Panc1 (cell line): ENCODE results near the gene CD1E. TPM values are rescaled to one million over a fixed set of nuclear protein-coding genes. Genes with fewer than 3 reads are reported as not detected.
A peak's percentile ranks its signal among the peaks of the same experiment; 100 is the strongest.

Experiments used
- ATAC-seq: fragments of 200-7000 bp; cut with Tn5 transposase; 2 replicates; pipeline ENCODE4 v1.9.1; 2020; ENCODE audit warnings: mild to moderate bottlenecking, moderate library complexity
- Bru-seq: library from RNA; stranded (reverse); fragments of 400-500 nt; gene quantifications from one replicate; lab custom pipeline; 2021; lab: Mats Ljungman, UMichigan
- BruChase-seq, 2 experiments: library from RNA; stranded (reverse); fragments of 400-500 nt; gene quantifications; one replicate each; lab custom pipeline; 2021; lab: Mats Ljungman, UMichigan
- BruUV-seq: library from RNA; stranded (reverse); fragments of 400-500 nt; replicated peaks from 2 replicates; lab custom pipeline; 2021; lab: Mats Ljungman, UMichigan
- CTCF ChIA-PET: fragments of 300-600 bp; sonication (Branson Sonifier 250); formaldehyde crosslinking; loops from one replicate; lab custom pipeline; 2022; ENCODE audit warnings: antibody characterized with exemption; lab: Charles Lee
- POLR2A ChIA-PET: fragments of 300-600 bp; sonication (Branson Sonifier 250); formaldehyde crosslinking; loops from one replicate; lab custom pipeline; 2022; ENCODE audit warnings: antibody characterized with exemption; lab: Charles Lee
- DNase-seq: peaks from one replicate; pipeline ENCODE4 v3.0.0-alpha.2; 2010; ENCODE audit warnings: low read depth, low spot score
- H3K27ac ChIP-seq: 2 replicates; pipeline ENCODE4 v1.5.1; 2011; ENCODE audit warnings: mild to moderate bottlenecking, low read length, inconsistent platforms
- H3K27me3 ChIP-seq: fragments of 200-500 bp; sonication (Bioruptor generic); 2 replicates; pipeline ENCODE4 v1.6.0; 2014; ENCODE audit warnings: low read length, inconsistent platforms; ENCODE audit not compliant: control insufficient read depth, insufficient read depth
- H3K36me3 ChIP-seq: fragments of 200-500 bp; sonication (Bioruptor generic); 2 replicates; pipeline ENCODE4 v1.5.1; 2014; ENCODE audit warnings: inconsistent platforms, mild to moderate bottlenecking, low read length, moderate library complexity; ENCODE audit not compliant: control insufficient read depth, insufficient read depth
- H3K4me1 ChIP-seq: 2 replicates; pipeline ENCODE4 v1.5.1; 2011; ENCODE audit warnings: inconsistent platforms, mild to moderate bottlenecking, low read length, moderate library complexity; ENCODE audit not compliant: control insufficient read depth, insufficient read depth
- H3K4me3 ChIP-seq, 2 experiments: 2 replicates each; pipeline ENCODE4 v1.5.1; 2011 to 2012; ENCODE audit warnings: low read depth in 2 of 2, low read length in 2 of 2, mild to moderate bottlenecking in 2 of 2, inconsistent platforms in 1 of 2, moderate library complexity in 1 of 2
- H3K9me3 ChIP-seq: fragments of 200-500 bp; sonication (Bioruptor generic); 2 replicates; pipeline ENCODE4 v1.5.1; 2014; ENCODE audit warnings: low read depth, mild to moderate bottlenecking, inconsistent platforms, low read length, moderate library complexity; ENCODE audit not compliant: control insufficient read depth, insufficient read depth
- CTCF ChIP-seq: fragments of 450-650 bp; IDR thresholded peaks from 2 replicates; pipeline ENCODE4 v1.5.1; 2017; ENCODE audit warnings: mild to moderate bottlenecking
- POLR2AphosphoS5 ChIP-seq: IDR thresholded peaks from 2 replicates; pipeline ENCODE4 v1.6.1; 2012; ENCODE audit warnings: mild to moderate bottlenecking, low read depth, low read length, moderate library complexity
- REST ChIP-seq, 2 experiments: IDR thresholded peaks; 2 replicates each; pipeline ENCODE4 v1.6.1; 2011 to 2012; ENCODE audit warnings: low read depth in 2 of 2, control low read depth in 1 of 2, low read length in 1 of 2, mild to moderate bottlenecking in 1 of 2, moderate library complexity in 1 of 2; ENCODE audit not compliant: insufficient read depth in 1 of 2
- SIN3A ChIP-seq: IDR thresholded peaks from 2 replicates; pipeline ENCODE4 v1.6.1; 2012; ENCODE audit warnings: low read depth, mild to moderate bottlenecking, low read length, moderate library complexity, borderline replicate concordance; ENCODE audit not compliant: insufficient read depth
- TCF7L2 ChIP-seq: IDR thresholded peaks from 2 replicates; pipeline ENCODE4 v1.6.1; 2011; ENCODE audit warnings: mild to moderate bottlenecking, low read depth, low read length, inconsistent platforms
- in situ Hi-C: cut with HindIII; loops from 2 replicates; pipeline ENCODE4 v1.10.0; 2016; ENCODE audit warnings: low sequenced_read_pairs, low pct_unique_long_range_greater_than_20kb
- intact Hi-C: fragments of 100-400 bp; cut with micrococcal nuclease; formaldehyde crosslinking; loops from one replicate; pipeline ENCODE4 v1.10.0; 2022; ENCODE audit not compliant: unreplicated experiment
- long read RNA-seq: library from polyadenylated mRNA; unstranded; transcript quantifications from one replicate; pipeline ENCODE4 v2.0.0, GENCODE V29; 2021; ENCODE audit not compliant: unreplicated experiment
- polyA plus RNA-seq: library from polyadenylated mRNA; unstranded; fragments of >200 nt; gene quantifications from one replicate; pipeline ENCODE4 v1.2.1, GENCODE V29; 2012; ENCODE audit warnings: missing spikeins; ENCODE audit not compliant: insufficient read length
- total RNA-seq: library from RNA; stranded (reverse); gene quantifications from one replicate; pipeline ENCODE4 v1.2.1, GENCODE V29; 2021; ENCODE audit not compliant: unreplicated experiment

Gene CD1E
- total RNA-seq (not detected), Bru-seq, nascent RNA (not detected), BruChase-seq, experiment 1, labeled RNA remaining after a 2-hour chase (percentile 13 among the genes with signal in this experiment), BruChase-seq, experiment 2, labeled RNA remaining after a 6-hour chase (not detected)
- not detected for polyA plus RNA-seq
- long read RNA-seq: 0 reads

DNA sequence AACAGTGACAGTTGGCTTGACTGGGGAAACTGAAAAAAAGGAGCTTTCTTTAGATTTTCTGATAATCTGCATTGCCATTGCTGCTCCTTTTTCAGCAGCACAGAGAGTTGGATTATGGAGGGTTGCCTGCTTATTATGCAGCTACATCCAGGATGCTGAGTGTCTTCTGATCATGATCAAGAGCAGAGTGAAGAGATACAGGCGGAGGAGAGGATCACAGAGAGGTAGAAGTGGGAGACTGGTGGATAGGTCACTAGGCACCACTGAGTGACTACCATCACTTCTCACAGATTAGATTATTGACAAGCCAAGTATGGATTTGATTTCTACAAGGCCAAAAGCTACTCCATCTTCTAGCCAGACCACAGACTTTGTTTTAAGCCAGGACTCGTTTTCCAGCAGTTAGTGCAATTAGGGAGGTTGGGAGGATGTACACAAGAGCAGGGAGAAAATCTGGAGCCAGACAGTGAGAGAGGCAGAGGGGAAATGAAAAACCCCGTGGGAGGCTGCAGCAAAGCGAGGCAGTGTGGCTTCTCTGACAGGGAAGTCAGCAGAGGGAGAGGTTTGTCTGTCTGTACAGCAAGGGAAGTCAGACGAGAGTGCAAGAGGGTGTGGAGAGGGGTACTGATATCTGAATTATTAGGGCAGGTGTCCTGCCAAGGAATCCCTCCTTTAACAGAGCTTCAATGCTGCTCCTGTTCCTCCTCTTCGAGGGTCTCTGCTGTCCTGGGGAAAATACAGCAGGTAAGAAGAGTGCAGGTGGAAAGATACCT lies at the start of gene CD1E:
Gene CD1E (plus strand): TSS at position 592 of the 773 bp plus-strand sequence. CDS start 95 bp downstream, at position 687.
- Histone ChIP-seq H3K9me3 (no peaks in the 10 kb centered on the region), H3K27ac (no peak within 1 kb of the TSS), H3K36me3 (no peaks in the 10 kb centered on the region), H3K4me1 (no peaks in the 10 kb centered on the region), H3K4me3 (no peak within 1 kb of the TSS), H3K27me3 (no peaks in the 10 kb centered on the region)
- ChIA-PET POLR2A (no interaction called here), CTCF (no interaction called here)
- intact Hi-C loops (no loop called here), in situ Hi-C loops (no loop called here)
- DNase-seq: no peak
- ATAC-seq: no peak
- no TSS peak for BruUV-seq
- no peak for TF ChIP-seq TCF7L2
- TF ChIP-seq POLR2AphosphoS5: no peak
- TF ChIP-seq CTCF: no peak
- no peak for TF ChIP-seq SIN3A
- TF ChIP-seq REST (IDR thresholded peaks at IDR 0.05; ENCODE audit: insufficient read depth in 1 of 2, low read depth in 2 of 2, low read length in 1 of 2): no peak

- Histone ChIP-seq H3K4me3 (no peak overlapping the region), H3K4me1 (no peaks in the 10 kb centered on the region), H3K9me3 (no peaks in the 10 kb centered on the region), H3K27me3 (no peaks in the 10 kb centered on the region), H3K27ac (no peak overlapping the region), H3K36me3 (no peaks in the 10 kb centered on the region)
- no peak for TF ChIP-seq TCF7L2
- in situ Hi-C loops (no loop called here), intact Hi-C loops (no loop called here)
- ATAC-seq (no peak), DNase-seq (no peak)
- ChIA-PET CTCF (no interaction called here), POLR2A (no interaction called here)
- BruUV-seq: no TSS peak
Measured at GRCh38 chr1:158310623-158311022, 43.1 kb upstream of the CD1E start.

DNA sequence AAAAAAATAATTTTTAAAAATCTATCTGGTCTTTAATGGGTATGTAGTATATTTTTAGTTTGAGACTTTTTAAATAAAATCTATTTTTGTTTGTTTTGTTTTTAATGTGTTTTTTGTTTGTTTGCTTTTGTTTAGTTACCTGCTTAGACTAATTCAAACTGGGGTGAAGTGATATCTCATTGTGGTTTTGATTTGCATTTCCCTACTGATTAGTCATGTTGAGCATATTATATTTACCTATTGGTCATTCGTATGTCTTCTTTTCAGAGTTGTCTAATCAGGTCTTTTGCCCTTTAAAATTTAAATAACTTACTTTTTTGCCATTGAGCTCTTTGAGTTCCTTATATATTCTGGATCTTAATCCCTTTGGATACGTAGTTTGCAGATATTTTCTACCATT lies 42.6 kb upstream of the CD1E start:
- BruUV-seq: no TSS peak
- no peak for DNase-seq
- in situ Hi-C loops (no loop called here), intact Hi-C loops (no loop called here)
- TF ChIP-seq POLR2AphosphoS5: no peak
- TF ChIP-seq TCF7L2: no peak
- no peak for TF ChIP-seq REST (IDR thresholded peaks at IDR 0.05; ENCODE audit: insufficient read depth in 1 of 2, low read depth in 2 of 2, low read length in 1 of 2)
- TF ChIP-seq SIN3A: no peak
- TF ChIP-seq CTCF: no peak
- no peak overlapping the region for H3K27ac ChIP-seq
- H3K4me1 ChIP-seq: no peaks in the 10 kb centered on the region
- no peaks in the 10 kb centered on the region for H3K27me3 ChIP-seq
- H3K9me3 ChIP-seq: no peaks in the 10 kb centered on the region
- no peak overlapping the region for H3K4me3 ChIP-seq
- ChIA-PET CTCF (no interaction called here), POLR2A (no interaction called here)
- no peaks in the 10 kb centered on the region for H3K36me3 ChIP-seq
- no peak for ATAC-seq
